Bronchus fibroblast of lung (primary cell): ENCODE data around the gene BCAP29. TPM values are rescaled to one million over a fixed set of nuclear protein-coding genes. Genes with fewer than 3 reads are reported as not detected.

ENCODE experiments used
- total RNA-seq: library from RNA; depleted of rRNA; stranded (reverse); fragments of >200 nt; gene quantifications from 2 replicates; pipeline ENCODE4 v1.2.3, GENCODE V29; 2015

BCAP29 gene
- total RNA-seq, result 60.2 and 71.6 TPM in 2 replicates

GRCh38 chr7:107579885-107580715 lies at the start of gene BCAP29:
Gene BCAP29 (plus strand): TSS chr7:107580246. CDS start chr7:107580773, 527 bp downstream.

GRCh38 chr7:107563775-107564552 lies 16.1 kb upstream of the BCAP29 start, which contains the start of the genes COG5 and DUS4L:
Gene COG5 (minus strand): TSS chr7:107563920. CDS start chr7:107563896, 24 bp downstream.
Gene DUS4L (plus strand): TSS chr7:107563971. CDS start chr7:107567071, 3,100 bp downstream.

GRCh38 chr7:107660381-107661080 lies 80.5 kb downstream of the BCAP29 start, which contains the start of gene SLC26A4:
Gene SLC26A4 (plus strand): TSS chr7:107660828. CDS start chr7:107661642, 814 bp downstream.

Other genes starting within 250 kb of the BCAP29 start
- gene GPR22, start 110.2 kb upstream of the BCAP29 start, total RNA-seq, result not detected in 2 replicates
- gene COG5, start 16.3 kb upstream of the BCAP29 start, total RNA-seq, result 27.9 and 38.4 TPM in 2 replicates
- 8.8 and 9.1 TPM in 2 replicates for gene DUS4L, start 16.3 kb upstream of the BCAP29 start, total RNA-seq
- 0.17 and 0.74 TPM in 2 replicates for gene SLC26A4, start 80.6 kb downstream of the BCAP29 start, total RNA-seq
- gene CBLL1, start 163.9 kb downstream of the BCAP29 start, total RNA-seq, result 12.0 and 12.9 TPM in 2 replicates
- gene SLC26A3, start 223.0 kb downstream of the BCAP29 start, total RNA-seq, result not detected in 2 replicates